KMS-11 (cell line): Measurements from ENCODE around the gene DNM3.

ENCODE experiments used
- H2AFZ ChIP-seq: fragments of 200-600 bp; sonication (generic); 2 replicates; pipeline ENCODE4 v1.6.1; 2016; ENCODE audit warnings: antibody characterized with exemption, mixed run types, low read depth
- H3K27ac ChIP-seq: fragments of 200-600 bp; sonication (generic); 2 replicates; pipeline ENCODE4 v1.6.1; 2016; ENCODE audit warnings: mild to moderate bottlenecking, mixed run types
- H3K27me3 ChIP-seq: fragments of 200-600 bp; sonication (generic); 2 replicates; pipeline ENCODE4 v1.6.1; 2017; ENCODE audit warnings: mild to moderate bottlenecking, low read depth, mixed run types, moderate library complexity; ENCODE audit not compliant: insufficient read depth
- H3K36me3 ChIP-seq: fragments of 200-600 bp; sonication (generic); 2 replicates; pipeline ENCODE4 v1.6.1; 2017; ENCODE audit warnings: mild to moderate bottlenecking, mixed run types; ENCODE audit not compliant: insufficient read depth
- H3K4me1 ChIP-seq: fragments of 200-600 bp; sonication (generic); 2 replicates; pipeline ENCODE4 v1.6.1; 2016; ENCODE audit warnings: mild to moderate bottlenecking, low read depth, mixed run types; ENCODE audit not compliant: poor library complexity, severe bottlenecking
- H3K4me2 ChIP-seq: fragments of 200-600 bp; sonication (generic); 2 replicates; pipeline ENCODE4 v1.7.0; 2016; ENCODE audit warnings: mild to moderate bottlenecking, mixed run types
- H3K4me3 ChIP-seq: fragments of 200-600 bp; sonication (generic); IDR thresholded peaks from 2 replicates; pipeline ENCODE4 v1.6.1; 2017; ENCODE audit warnings: low read depth, low read length, mixed read lengths; ENCODE audit not compliant: insufficient read depth
- H3K79me2 ChIP-seq: fragments of 200-600 bp; sonication (generic); 2 replicates; pipeline ENCODE4 v1.6.1; 2016; ENCODE audit warnings: low read depth, mixed run types; ENCODE audit not compliant: insufficient read depth
- H3K9ac ChIP-seq: fragments of 200-600 bp; sonication (generic); 2 replicates; pipeline ENCODE4 v1.6.1; 2016; ENCODE audit warnings: mild to moderate bottlenecking, mixed run types
- H4K20me1 ChIP-seq: fragments of 200-600 bp; sonication (generic); 2 replicates; pipeline ENCODE4 v1.6.1; 2016; ENCODE audit warnings: mild to moderate bottlenecking, mixed run types; ENCODE audit not compliant: insufficient read depth
- TF ChIP-seq, protein P1 (sequence below): fragments of 200-600 bp; sonication (generic); conservative IDR thresholded peaks from 2 replicates; pipeline ENCODE4 v1.6.1; 2017; ENCODE audit warnings: low read depth, mild to moderate bottlenecking, antibody characterized with exemption, low read length, moderate library complexity, mixed read lengths

The DNM3 gene

DNA sequence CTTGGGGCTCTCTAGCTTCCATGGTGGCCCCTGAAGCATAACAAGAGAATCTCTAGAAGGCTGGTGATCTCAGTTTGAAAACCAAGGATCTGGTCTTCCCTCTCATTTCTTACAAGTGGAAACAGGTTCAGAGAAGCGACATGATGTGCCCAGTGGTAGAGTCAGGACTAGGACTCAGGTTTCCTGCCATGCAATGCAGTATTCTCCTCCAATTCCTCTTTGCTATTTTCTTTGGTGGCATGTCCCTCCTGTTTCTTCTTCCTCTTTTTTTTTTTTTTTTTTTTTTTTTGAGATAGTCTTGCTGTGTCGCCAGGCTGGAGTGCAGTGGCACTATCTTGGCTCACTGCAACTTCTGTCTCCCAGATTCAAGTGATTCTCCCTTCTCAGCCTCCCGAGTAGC lies 383.6 kb downstream of the DNM3 start:
- Histone ChIP-seq H3K9ac (no peak overlapping the region), H3K4me3 (no peak overlapping the region), H4K20me1 (no peaks in the 10 kb centered on the region), H3K4me1 (no peaks in the 10 kb centered on the region), H2AFZ (no peak overlapping the region), H3K79me2 (no peaks in the 10 kb centered on the region), H3K27ac (no peak overlapping the region), H3K27me3 (no peaks in the 10 kb centered on the region), H3K36me3 (no peaks in the 10 kb centered on the region), H3K4me2 (no peak overlapping the region)
- TF ChIP-seq, protein P1, sequence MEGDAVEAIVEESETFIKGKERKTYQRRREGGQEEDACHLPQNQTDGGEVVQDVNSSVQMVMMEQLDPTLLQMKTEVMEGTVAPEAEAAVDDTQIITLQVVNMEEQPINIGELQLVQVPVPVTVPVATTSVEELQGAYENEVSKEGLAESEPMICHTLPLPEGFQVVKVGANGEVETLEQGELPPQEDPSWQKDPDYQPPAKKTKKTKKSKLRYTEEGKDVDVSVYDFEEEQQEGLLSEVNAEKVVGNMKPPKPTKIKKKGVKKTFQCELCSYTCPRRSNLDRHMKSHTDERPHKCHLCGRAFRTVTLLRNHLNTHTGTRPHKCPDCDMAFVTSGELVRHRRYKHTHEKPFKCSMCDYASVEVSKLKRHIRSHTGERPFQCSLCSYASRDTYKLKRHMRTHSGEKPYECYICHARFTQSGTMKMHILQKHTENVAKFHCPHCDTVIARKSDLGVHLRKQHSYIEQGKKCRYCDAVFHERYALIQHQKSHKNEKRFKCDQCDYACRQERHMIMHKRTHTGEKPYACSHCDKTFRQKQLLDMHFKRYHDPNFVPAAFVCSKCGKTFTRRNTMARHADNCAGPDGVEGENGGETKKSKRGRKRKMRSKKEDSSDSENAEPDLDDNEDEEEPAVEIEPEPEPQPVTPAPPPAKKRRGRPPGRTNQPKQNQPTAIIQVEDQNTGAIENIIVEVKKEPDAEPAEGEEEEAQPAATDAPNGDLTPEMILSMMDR: no peak

GRCh38 chr1:172229942-172230341 lies 388.6 kb downstream of the DNM3 start:
- Histone ChIP-seq H2AFZ (no peak overlapping the region), H4K20me1 (no peaks in the 10 kb centered on the region), H3K4me3 (no peak overlapping the region), H3K4me2 (no peak overlapping the region), H3K36me3 (no peaks in the 10 kb centered on the region), H3K9ac (no peak overlapping the region), H3K4me1 (no peaks in the 10 kb centered on the region), H3K27ac (no peak overlapping the region), H3K79me2 (no peaks in the 10 kb centered on the region), H3K27me3 (no peaks in the 10 kb centered on the region)
- TF ChIP-seq, protein P1: no peak

DNA sequence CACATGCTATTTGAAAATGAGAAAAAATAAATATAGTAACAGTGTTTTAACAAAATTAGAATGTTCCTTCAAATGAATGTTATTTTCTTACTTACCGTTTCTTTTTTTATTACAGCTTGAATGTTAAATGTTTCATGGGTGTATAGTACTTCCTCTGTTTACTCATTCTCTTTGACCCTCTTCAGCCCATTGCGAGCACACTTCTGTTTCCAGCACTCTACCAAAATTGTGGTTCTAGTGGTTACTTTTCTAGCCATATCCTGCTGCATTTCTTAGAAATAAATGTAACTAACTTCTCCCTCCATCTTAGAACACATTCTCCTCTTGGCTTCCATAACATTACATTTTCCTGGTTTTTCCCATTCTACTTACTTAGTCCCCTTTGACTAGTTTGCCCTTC lies 389.2 kb downstream of the DNM3 start:
- Histone ChIP-seq H3K9ac (no peak overlapping the region), H4K20me1 (no peaks in the 10 kb centered on the region), H3K36me3 (no peaks in the 10 kb centered on the region), H3K79me2 (no peaks in the 10 kb centered on the region), H3K4me3 (no peak overlapping the region), H3K4me1 (no peaks in the 10 kb centered on the region), H3K27me3 (no peaks in the 10 kb centered on the region), H3K27ac (no peak overlapping the region), H3K4me2 (no peak overlapping the region), H2AFZ (no peak overlapping the region)
- TF ChIP-seq, protein P1: no peak

DNA sequence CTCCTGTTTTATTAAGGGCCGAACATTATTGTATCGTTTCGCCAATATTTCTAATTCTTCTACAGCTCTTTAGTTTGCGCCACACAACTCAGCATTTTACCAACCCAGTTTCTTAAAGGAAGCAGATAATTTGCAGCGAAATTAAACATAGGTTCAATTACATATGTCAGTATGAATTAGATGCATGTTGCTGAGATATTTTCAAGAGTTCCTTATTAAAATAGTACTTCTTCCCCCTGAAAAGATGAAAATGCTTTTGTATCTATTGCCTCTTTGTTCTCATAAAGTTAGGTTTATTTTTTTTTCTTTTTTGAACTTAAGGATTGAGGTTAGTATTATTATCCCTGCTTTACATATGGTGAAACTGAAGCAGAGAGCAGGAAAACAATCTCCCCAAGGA lies 395.7 kb downstream of the DNM3 start:
- Histone ChIP-seq H3K4me2 (no peak overlapping the region), H3K9ac (no peak overlapping the region), H3K4me3 (no peak overlapping the region), H3K4me1 (no peaks in the 10 kb centered on the region), H3K27me3 (no peaks in the 10 kb centered on the region), H2AFZ (no peak overlapping the region), H3K27ac (no peak overlapping the region), H3K36me3 (no peaks in the 10 kb centered on the region), H3K79me2 (no peaks in the 10 kb centered on the region), H4K20me1 (no peaks in the 10 kb centered on the region)
- TF ChIP-seq, protein P1: no peak
